G401 (cell line): ENCODE data around the gene ELP4. TPM values are rescaled to one million over a fixed set of nuclear protein-coding genes. Genes with fewer than 3 reads are reported as not detected.
"Not testable (repeated sequence)": the region's sequence is repeated elsewhere in the genome, so short reads cannot be mapped to it uniquely, and the experiment has no call there.

ENCODE experiments used
- DNase-seq: peaks from one replicate; pipeline ENCODE4 v3.0.0-alpha.2; 2015; ENCODE audit warnings: low spot score
- in situ Hi-C: cut with HindIII; loops from 2 replicates; pipeline ENCODE4 v1.10.0; 2016; ENCODE audit warnings: low sequenced_read_pairs, mixed read lengths
- total RNA-seq: library from RNA; depleted of rRNA; stranded (reverse); fragments of >200 nt; shearing (Covaris generic); gene quantifications from 2 replicates; pipeline ENCODE4 v1.2.3, GENCODE V29; 2014; rRNA removed

The ELP4 gene
- 36.5 and 48.8 TPM in 2 replicates for total RNA-seq

GRCh38 chr11:31509429-31510345, at the start of gene ELP4, which contains the start of gene IMMP1L:
TSS of gene ELP4 (plus strand) at chr11:31509767. CDS start at chr11:31509785, 18 bp downstream.
TSS of gene IMMP1L (minus strand) at chr11:31509622. CDS start at chr11:31463276, 46,346 bp downstream.
- in situ Hi-C loops = no loop called here
- DNase-seq = peak; percentile 99

- no peak for DNase-seq
- in situ Hi-C loops = no loop called here
Measured at GRCh38 chr11:31464436-31464835, 45.1 kb upstream of the ELP4 start.

GRCh38 chr11:31474083-31474482, 35.5 kb upstream of the ELP4 start:
- DNase-seq = no peak
- in situ Hi-C loops = no loop called here

- peak; percentile 69 for DNase-seq
- in situ Hi-C loops = no loop called here
Measured at GRCh38 chr11:31477528-31478222, 31.9 kb upstream of the ELP4 start.

- in situ Hi-C loops = no loop called here
- DNase-seq = no peak
Measured at GRCh38 chr11:31478223-31478590, 31.4 kb upstream of the ELP4 start.

- in situ Hi-C loops = no loop called here
- peak; percentile 22 for DNase-seq
Measured at GRCh38 chr11:31479066-31479465, 30.5 kb upstream of the ELP4 start.

GRCh38 chr11:31480930-31481329, 28.6 kb upstream of the ELP4 start:
- DNase-seq = peak; percentile 61
- in situ Hi-C loops = no loop called here

- DNase-seq = peak; percentile 12
- in situ Hi-C loops = no loop called here
Measured at GRCh38 chr11:31484497-31484896, 25.1 kb upstream of the ELP4 start.

GRCh38 chr11:31487848-31488247, 21.7 kb upstream of the ELP4 start:
- in situ Hi-C loops = no loop called here

GRCh38 chr11:31492320-31492913, 17.1 kb upstream of the ELP4 start:
- in situ Hi-C loops = no loop called here

More at GRCh38 chr11:31487848-31488247, 21.7 kb upstream of the ELP4 start:
- DNase-seq = peak; percentile 54

GRCh38 chr11:31493235-31493634, 16.3 kb upstream of the ELP4 start:
- DNase-seq = no peak
- in situ Hi-C loops = no loop called here

More at GRCh38 chr11:31492320-31492913, 17.1 kb upstream of the ELP4 start:
- no peak for DNase-seq

GRCh38 chr11:31493762-31494161, 15.8 kb upstream of the ELP4 start:
- in situ Hi-C loops = not testable (repeated sequence)

GRCh38 chr11:31499576-31500178, 9.9 kb upstream of the ELP4 start:
- in situ Hi-C loops = no loop called here
- no peak for DNase-seq

More at GRCh38 chr11:31493762-31494161, 15.8 kb upstream of the ELP4 start:
- not testable (repeated sequence) for DNase-seq

- DNase-seq = no peak
- in situ Hi-C loops = no loop called here
Measured at GRCh38 chr11:31500560-31500959, 9.0 kb upstream of the ELP4 start.

- in situ Hi-C loops = no loop called here
Measured at GRCh38 chr11:31509051-31509428, 527 bp upstream of the ELP4 start.

GRCh38 chr11:31512117-31512516, 2.5 kb downstream of the ELP4 start:
- in situ Hi-C loops = no loop called here
- no peak for DNase-seq

More at GRCh38 chr11:31509051-31509428, 527 bp upstream of the ELP4 start:
- DNase-seq = no peak

- no peak for DNase-seq
- in situ Hi-C loops = no loop called here
Measured at GRCh38 chr11:31521497-31522150, 12.1 kb downstream of the ELP4 start.

- in situ Hi-C loops = no loop called here
- DNase-seq = no peak
Measured at GRCh38 chr11:31529189-31529588, 19.6 kb downstream of the ELP4 start.

- in situ Hi-C loops = no loop called here
Measured at GRCh38 chr11:31529701-31530100, 20.1 kb downstream of the ELP4 start.

More at GRCh38 chr11:31529701-31530100, 20.1 kb downstream of the ELP4 start:
- DNase-seq = no peak
